GM12878 (cell line): ENCODE results near the gene B4GALNT4. TPM values are rescaled to one million over a fixed set of nuclear protein-coding genes. Genes with fewer than 3 reads are reported as not detected.

Experiments
- ATAC-seq: fragments of 200-7000 bp; cut with Tn5 transposase; 3 replicates; pipeline ENCODE4 v1.9.1; 2020; ENCODE audit warnings: mild to moderate bottlenecking, moderate library complexity
- BruUV-seq: library from RNA; stranded (reverse); fragments of 400-500 nt; replicated peaks from 2 replicates; lab custom pipeline; 2021; lab: Mats Ljungman, UMichigan
- CTCF ChIA-PET: fragments of 300-600 bp; sonication (Branson Sonifier 250); formaldehyde crosslinking; extraction: SDS; loops from one replicate; lab custom pipeline; 2021; ENCODE audit warnings: inconsistent platforms; lab: Yijun Ruan, JAX
- POLR2A ChIA-PET: fragments of 350-600 bp; formaldehyde crosslinking; extraction: SDS; loops from one replicate; lab custom pipeline; 2021; ENCODE audit warnings: inconsistent platforms; lab: Charles Lee
- RAD21 ChIA-PET: fragments of 300-600 bp; sonication (Branson Sonifier 250); formaldehyde crosslinking; loops from one replicate; lab custom pipeline; 2023; ENCODE audit warnings: antibody characterized with exemption; ENCODE audit not compliant: unreplicated experiment; lab: Charles Lee
- SMC1A ChIA-PET: fragments of 300-600 bp; sonication (Branson Sonifier 250); formaldehyde crosslinking; loops from one replicate; lab custom pipeline; 2023; ENCODE audit not compliant: unreplicated experiment, uncharacterized antibody; lab: Charles Lee
- DNase-seq: peaks from one replicate; pipeline ENCODE4 v3.0.0-alpha.2; 2011; ENCODE audit warnings: low read depth, low spot score
- FAIRE-seq: peaks from 3 replicates; lab custom pipeline; 2011; peaks lifted over from hg19 to GRCh38; lab: Jason Lieb, UNC
- H2AFZ ChIP-seq: 2 replicates; pipeline ENCODE4 v1.6.0; 2011; ENCODE audit warnings: low read depth, low read length, control low read depth; ENCODE audit not compliant: control insufficient read depth
- H3K27ac ChIP-seq: 2 replicates; pipeline ENCODE4 v1.5.1; 2011; ENCODE audit warnings: control low read depth; ENCODE audit not compliant: control insufficient read depth, insufficient read depth
- H3K27me3 ChIP-seq, 2 experiments: replicated peaks in 1 of 2; 2 replicates each; pipeline versions ENCODE4 v1.6.0 to v1.6.1; 2011; ENCODE audit warnings: low read length in 1 of 2; ENCODE audit not compliant: control insufficient read depth in 2 of 2, insufficient read depth in 2 of 2
- H3K36me3 ChIP-seq, 2 experiments: 2 replicates each; pipeline ENCODE4 v1.5.1; 2011; ENCODE audit warnings: low read length in 1 of 2; ENCODE audit not compliant: control insufficient read depth in 2 of 2, insufficient read depth in 2 of 2
- H3K4me1 ChIP-seq: 2 replicates; pipeline ENCODE4 v1.6.1; 2011; ENCODE audit warnings: mild to moderate bottlenecking, low read length, moderate library complexity, mixed read lengths; ENCODE audit not compliant: control insufficient read depth, insufficient read depth
- H3K4me2 ChIP-seq: 2 replicates; pipeline ENCODE4 v1.6.0; 2011; ENCODE audit warnings: control low read depth; ENCODE audit not compliant: control insufficient read depth, insufficient read depth
- H3K4me3 ChIP-seq: fragments of 200-600 bp; sonication (generic); 2 replicates; pipeline ENCODE4 v1.5.1; 2016
- H3K79me2 ChIP-seq: 2 replicates; pipeline ENCODE4 v1.6.0; 2011; ENCODE audit warnings: low read length; ENCODE audit not compliant: control insufficient read depth, insufficient read depth
- H3K9ac ChIP-seq: 2 replicates; pipeline ENCODE4 v1.8.0; 2011; ENCODE audit warnings: low read length, control low read depth, mixed read lengths; ENCODE audit not compliant: control insufficient read depth, insufficient read depth
- H3K9me3 ChIP-seq: replicated peaks from 3 replicates; pipeline ENCODE4 v1.5.1; 2011; ENCODE audit warnings: mild to moderate bottlenecking, low read length; ENCODE audit not compliant: control insufficient read depth, insufficient read depth
- H4K20me1 ChIP-seq: 2 replicates; pipeline ENCODE4 v1.6.0; 2011; ENCODE audit not compliant: control insufficient read depth, insufficient read depth
- BRCA1 ChIP-seq: IDR thresholded peaks from 2 replicates; pipeline ENCODE4 v1.6.1; 2011; ENCODE audit warnings: low read depth, low read length, improper control_type of control experiment
- CEBPB ChIP-seq, 2 experiments: fragments of 150-350 bp in 1 of 2; IDR thresholded peaks; 2 replicates each; pipeline ENCODE4 v1.6.1; 2012 to 2014; ENCODE audit warnings: low read depth in 2 of 2, low read length in 2 of 2, borderline replicate concordance in 1 of 2, inconsistent platforms in 1 of 2
- CTCF ChIP-seq, 3 experiments: IDR thresholded peaks in 2 of 3; conservative IDR thresholded peaks in 1 of 3; 2 replicates each; pipeline ENCODE4 v1.5.1; 2011; ENCODE audit warnings: low read depth in 3 of 3, low read length in 3 of 3, mild to moderate bottlenecking in 3 of 3, control low read depth in 2 of 3, moderate library complexity in 2 of 3, inconsistent platforms in 1 of 3, mixed read lengths in 1 of 3; ENCODE audit not compliant: control insufficient read depth in 2 of 3, insufficient read depth in 1 of 3; ENCODE audit errors: extremely low read depth in 1 of 3
- PAX5 ChIP-seq: IDR thresholded peaks from 2 replicates; pipeline ENCODE4 v1.6.1; 2011; ENCODE audit warnings: low read depth, low read length, borderline replicate concordance
- PML ChIP-seq: IDR thresholded peaks from 2 replicates; pipeline ENCODE4 v1.6.1; 2012; ENCODE audit warnings: low read length, inconsistent platforms
- POLR2A ChIP-seq: IDR thresholded peaks from 2 replicates; pipeline ENCODE4 v1.6.1; 2011; ENCODE audit warnings: low read depth, mild to moderate bottlenecking, low read length
- REST ChIP-seq: IDR thresholded peaks from 2 replicates; pipeline ENCODE4 v1.6.1; 2012; ENCODE audit warnings: mild to moderate bottlenecking, low read depth, low read length
- RFX5 ChIP-seq: IDR thresholded peaks from 2 replicates; pipeline ENCODE4 v1.6.1; 2011; ENCODE audit warnings: low read depth, low read length, improper control_type of control experiment
- SREBF1 ChIP-seq: IDR thresholded peaks from 2 replicates; pipeline ENCODE4 v1.6.1; 2012; ENCODE audit warnings: mild to moderate bottlenecking, low read length
- SREBF2 ChIP-seq: IDR thresholded peaks from 2 replicates; pipeline ENCODE4 v1.6.1; 2012; ENCODE audit warnings: mild to moderate bottlenecking, low read length
- TCF12 ChIP-seq: IDR thresholded peaks from 2 replicates; pipeline ENCODE4 v1.6.1; 2011; ENCODE audit warnings: low read depth, mild to moderate bottlenecking, low read length
- ZBTB33 ChIP-seq: fragments of 450-650 bp; IDR thresholded peaks from 2 replicates; pipeline ENCODE4 v1.6.1; 2017; ENCODE audit warnings: mild to moderate bottlenecking
- ZNF592 ChIP-seq: fragments of 450-650 bp; IDR thresholded peaks from 2 replicates; pipeline ENCODE4 v1.6.1; 2017; ENCODE audit warnings: mild to moderate bottlenecking, moderate library complexity
- ZSCAN29 ChIP-seq: fragments of 450-650 bp; IDR thresholded peaks from 2 replicates; pipeline ENCODE4 v1.6.1; 2017; ENCODE audit warnings: mild to moderate bottlenecking, moderate library complexity
- WGBS: methylation state at CpG from one replicate; pipeline ENCODE4 v1.1.6; 2016; ENCODE audit warnings: low lambda C conversion rate; ENCODE audit not compliant: insufficient replicate concordance, insufficient coverage; ENCODE audit errors: missing lambda C conversion rate; 5-methylcytosine and 5-hydroxymethylcytosine counted together
- in situ Hi-C: fragments of 300-500 bp; cut with MboI; formaldehyde crosslinking; loops from 9 replicates; pipeline ENCODE4 v1.14.3; 2018; ENCODE audit warnings: mixed read lengths
- intact Hi-C: fragments of 100-400 bp; cut with micrococcal nuclease; formaldehyde crosslinking; loops from one replicate; pipeline ENCODE4 v1.14.2; 2022; ENCODE audit not compliant: unreplicated experiment
- polyA plus RNA-seq, 11 experiments: library from polyadenylated mRNA; depleted of rRNA in 4 of 11; unstranded in 6 of 11; stranded (reverse) in 5 of 11; fragments of >200 nt; fragmentation: Nextera tagmentation in 4 of 11; fragmentation: Illumina TruSeq in 1 of 11; extraction: Ambion mirVana in 4 of 11; extraction: Trizol in 1 of 11; gene quantifications; 1 replicate in 1 of 11; 2 replicates in 10 of 11; pipeline versions ENCODE4 v1.2.1 to v1.2.3, GENCODE V29; 2011 to 2016; ENCODE audit warnings: inconsistent platforms in 2 of 11, missing spikeins in 2 of 11, low read depth in 1 of 11
- total RNA-seq, 4 experiments: library from RNA; depleted of rRNA in 3 of 4; stranded (reverse); fragments of >200 nt in 3 of 4; fragmentation: Illumina TruSeq in 1 of 4; extraction: Trizol in 1 of 4; gene quantifications; 2 replicates each; pipeline versions ENCODE4 v1.2.1 to v1.2.3, GENCODE V29; 2013 to 2021

Gene B4GALNT4
- total and polyA plus RNA-seq, 10 of the 15 experiments (the other 5 are each of a cell fraction or from before 2014, with no cell fraction given), result 0.04 to 0.82 (median 0.40) TPM; not detected in 6

- WGBS, result 53% methylated on average over 8 of the region's 8 CpGs
- Histone ChIP-seq H3K9ac (no peak overlapping the region), H3K4me2 (no peak overlapping the region), H3K27ac (no peak overlapping the region), H3K27me3 (no peaks in the 10 kb centered on the region), H2AFZ (no peak overlapping the region), H3K4me1 (no peaks in the 10 kb centered on the region), H3K4me3 (no peak overlapping the region), H4K20me1 (no peaks in the 10 kb centered on the region), H3K9me3 (no peaks in the 10 kb centered on the region), H3K79me2 (no peaks in the 10 kb centered on the region), H3K36me3 (no peaks in the 10 kb centered on the region)
- RAD21 ChIA-PET, result no interaction called here
- POLR2A ChIA-PET, result no interaction called here
- intact Hi-C loops (no loop called here), in situ Hi-C loops (no loop called here)
- BruUV-seq, result no TSS peak
- no peak for DNase-seq
- SMC1A ChIA-PET, result no interaction called here
- CTCF ChIA-PET, result interaction anchor here (0.6 kb wide), 1 partner anchor 92 kb away, joined by 4 read pairs; no protein-coding TSS in a partner anchor
- no peak for ATAC-seq
- TF ChIP-seq TCF12 (no peak), ZSCAN29 (no peak), PML (no peak), SREBF1 (no peak), ZBTB33 (no peak), BRCA1 (no peak), SREBF2 (no peak), CTCF (IDR thresholded peaks at IDR 0.05 in 2 of 3, conservative IDR thresholded peaks at IDR 0.05 in 1 of 3; ENCODE audit: control insufficient read depth in 2 of 3, extremely low read depth in 1 of 3, insufficient read depth in 1 of 3, low read depth in 3 of 3, low read length in 3 of 3) (no peak), PAX5 (no peak), POLR2A (no peak), REST (no peak), RFX5 (no peak), ZNF592 (no peak), CEBPB (IDR thresholded peaks at IDR 0.05; ENCODE audit: borderline replicate concordance in 1 of 2, low read depth in 2 of 2, low read length in 2 of 2) (no peak)
- FAIRE-seq, result no peak
These were observed 57.6 kb downstream of the B4GALNT4 start for GRCh38 chr11:426851-427250.
